CD4-positive, alpha-beta T cell treated with Interleukin-4 for 4 hours (primary cell): ENCODE data around the gene EHBP1L1.

Experiments
- DNase-seq: peaks from one replicate; pipeline ENCODE4 v3.0.0-alpha.2; 2020

Gene EHBP1L1

GRCh38 chr11:65639623-65640482 lies 64.0 kb downstream of the EHBP1L1 start:
- DNase-seq, result peak; percentile 75

GRCh38 chr11:65640483-65641296 lies 64.8 kb downstream of the EHBP1L1 start:
- DNase-seq, result peak; percentile 28

- DNase-seq, result no peak
Observed at GRCh38 chr11:65641297-65642013, 65.6 kb downstream of the EHBP1L1 start.
